Endothelial cell (in vitro differentiated cells): Measurements from ENCODE around the gene CDHR1. TPM values are rescaled to one million over a fixed set of nuclear protein-coding genes. Genes with fewer than 3 reads are reported as not detected.

Source experiments
- DNase-seq: peaks from one replicate; pipeline ENCODE4 v3.0.0; 2021; ENCODE audit warnings: low spot score
- H3K27ac Mint-ChIP-seq: one replicate; pipeline ENCODE4 v1.8.0; 2021; ENCODE audit warnings: mixed read lengths, inconsistent platforms; ENCODE audit not compliant: unreplicated experiment
- H3K27me3 Mint-ChIP-seq: one replicate; pipeline ENCODE4 v1.8.0; 2021; ENCODE audit warnings: mild to moderate bottlenecking, moderate library complexity, mixed read lengths, inconsistent platforms; ENCODE audit not compliant: unreplicated experiment
- H3K36me3 Mint-ChIP-seq: one replicate; pipeline ENCODE4 v1.8.0; 2021; ENCODE audit warnings: mild to moderate bottlenecking, low read depth, mixed read lengths, inconsistent platforms; ENCODE audit not compliant: unreplicated experiment
- H3K4me1 Mint-ChIP-seq: one replicate; pipeline ENCODE4 v1.8.0; 2021; ENCODE audit warnings: mild to moderate bottlenecking, mixed read lengths, inconsistent platforms; ENCODE audit not compliant: unreplicated experiment
- H3K4me3 Mint-ChIP-seq: one replicate; pipeline ENCODE4 v1.8.0; 2021; ENCODE audit warnings: mild to moderate bottlenecking, mixed read lengths, inconsistent platforms; ENCODE audit not compliant: unreplicated experiment
- H3K9me3 Mint-ChIP-seq: one replicate; pipeline ENCODE4 v1.8.0; 2021; ENCODE audit warnings: mixed read lengths, inconsistent platforms; ENCODE audit not compliant: unreplicated experiment
- total RNA-seq: library from RNA; stranded (reverse); fragmentation: NEBNext Ultra II Directional; extraction: Animal tissue kit (Norgen Biotek cat#: 25700); gene quantifications from one replicate; pipeline ENCODE4 v1.2.1, GENCODE V29; 2021; ENCODE audit not compliant: unreplicated experiment
- TF ChIP-seq, protein P1 (sequence below): fragments of 200-600 bp; sonication (generic); IDR thresholded peaks from one replicate; pipeline ENCODE4 v1.5.0; 2021; ENCODE audit warnings: antibody characterized with exemption; ENCODE audit not compliant: unreplicated experiment

Gene CDHR1
- total RNA-seq, 1 donor from 2014 or later = 1.3 TPM

DNA sequence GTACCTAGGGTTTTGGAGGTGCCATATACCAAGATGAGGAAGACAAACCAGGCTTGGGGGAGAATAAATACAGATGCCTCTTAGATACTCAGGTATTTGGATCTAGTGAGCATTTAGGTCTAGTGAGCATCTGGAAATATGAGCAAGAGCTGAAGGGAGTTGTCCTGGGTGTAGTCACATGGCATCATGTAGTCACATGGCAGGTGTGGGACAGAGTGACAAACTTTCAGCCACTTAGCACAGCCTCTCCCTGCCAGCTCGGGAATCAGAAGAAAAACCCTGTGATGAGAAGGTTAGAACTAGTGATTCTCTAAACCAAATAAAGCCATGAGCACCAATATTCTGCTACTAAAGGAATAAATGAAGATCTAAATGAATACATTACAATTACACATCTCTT lies 74.8 kb downstream of the CDHR1 start:
- peaks cover 15% of the 10 kb centered on the region for H3K4me1 Mint-ChIP-seq
- no peak overlapping the region for H3K4me3 Mint-ChIP-seq

More for the DNA sequence above, 74.8 kb downstream of the CDHR1 start:
- TF ChIP-seq, protein P1, sequence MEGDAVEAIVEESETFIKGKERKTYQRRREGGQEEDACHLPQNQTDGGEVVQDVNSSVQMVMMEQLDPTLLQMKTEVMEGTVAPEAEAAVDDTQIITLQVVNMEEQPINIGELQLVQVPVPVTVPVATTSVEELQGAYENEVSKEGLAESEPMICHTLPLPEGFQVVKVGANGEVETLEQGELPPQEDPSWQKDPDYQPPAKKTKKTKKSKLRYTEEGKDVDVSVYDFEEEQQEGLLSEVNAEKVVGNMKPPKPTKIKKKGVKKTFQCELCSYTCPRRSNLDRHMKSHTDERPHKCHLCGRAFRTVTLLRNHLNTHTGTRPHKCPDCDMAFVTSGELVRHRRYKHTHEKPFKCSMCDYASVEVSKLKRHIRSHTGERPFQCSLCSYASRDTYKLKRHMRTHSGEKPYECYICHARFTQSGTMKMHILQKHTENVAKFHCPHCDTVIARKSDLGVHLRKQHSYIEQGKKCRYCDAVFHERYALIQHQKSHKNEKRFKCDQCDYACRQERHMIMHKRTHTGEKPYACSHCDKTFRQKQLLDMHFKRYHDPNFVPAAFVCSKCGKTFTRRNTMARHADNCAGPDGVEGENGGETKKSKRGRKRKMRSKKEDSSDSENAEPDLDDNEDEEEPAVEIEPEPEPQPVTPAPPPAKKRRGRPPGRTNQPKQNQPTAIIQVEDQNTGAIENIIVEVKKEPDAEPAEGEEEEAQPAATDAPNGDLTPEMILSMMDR = no peak
- no peak for DNase-seq
- no peaks in the 10 kb centered on the region for H3K27me3 Mint-ChIP-seq
- H3K9me3 Mint-ChIP-seq = no peaks in the 10 kb centered on the region
- H3K27ac Mint-ChIP-seq = no peak overlapping the region
- no peaks in the 10 kb centered on the region for H3K36me3 Mint-ChIP-seq

Other genes starting within 250 kb of the CDHR1 start
- gene GHITM, start 55.0 kb upstream of the CDHR1 start, total RNA-seq = 97.8 TPM
- gene GPR15LG, start 20.7 kb upstream of the CDHR1 start, total RNA-seq = not detected
- not detected for gene LRIT2, start 31.0 kb downstream of the CDHR1 start, total RNA-seq
- not detected for gene LRIT1, start 47.0 kb downstream of the CDHR1 start, total RNA-seq
- gene RGR, start 50.5 kb downstream of the CDHR1 start, total RNA-seq = not detected
- gene CCSER2, start 134.1 kb downstream of the CDHR1 start, total RNA-seq = 80.2 TPM